Mesothelial cell of epicardium (in vitro differentiated cells): ENCODE results near the gene SART1. TPM values are rescaled to one million over a fixed set of nuclear protein-coding genes. Genes with fewer than 3 reads are reported as not detected.

Source experiments
- DNase-seq, 2 experiments: peaks; one replicate each; pipeline ENCODE4 v3.0.0; 2021; ENCODE audit warnings: low spot score in 2 of 2; ENCODE audit not compliant: unreplicated experiment in 2 of 2
- H3K27ac Mint-ChIP-seq: 2 replicates; pipeline ENCODE4 v1.8.0; 2021; ENCODE audit warnings: mixed read lengths
- H3K27me3 Mint-ChIP-seq: 2 replicates; pipeline ENCODE4 v1.8.0; 2021; ENCODE audit warnings: low read depth, mixed read lengths
- H3K36me3 Mint-ChIP-seq: 2 replicates; pipeline ENCODE4 v1.8.0; 2021; ENCODE audit warnings: mixed read lengths
- H3K4me1 Mint-ChIP-seq: 2 replicates; pipeline ENCODE4 v1.8.0; 2021; ENCODE audit warnings: mixed read lengths
- H3K4me3 Mint-ChIP-seq: 2 replicates; pipeline ENCODE4 v1.8.0; 2021; ENCODE audit warnings: mild to moderate bottlenecking, moderate library complexity, mixed read lengths
- H3K9me3 Mint-ChIP-seq: 2 replicates; pipeline ENCODE4 v1.8.0; 2021; ENCODE audit warnings: mixed read lengths
- CTCF ChIP-seq: fragments of 200-600 bp; sonication (generic); IDR thresholded peaks from one replicate; pipeline ENCODE4 v1.5.0; 2021; ENCODE audit warnings: antibody characterized with exemption; ENCODE audit not compliant: unreplicated experiment
- total RNA-seq: library from RNA; stranded (reverse); gene quantifications from 3 replicates; pipeline ENCODE4 v1.2.1, GENCODE V29; 2021

The SART1 gene
- total RNA-seq, 1 donor from 2014 or later, result 54.4 TPM

GRCh38 chr11:66001942-66002647 is 40.6 kb downstream of the SART1 start, which contains the start of the genes BANF1 and EIF1AD:
BANF1 (plus strand) TSS chr11:66002503; CDS start chr11:66003251, 748 bp downstream.
EIF1AD (minus strand) TSS chr11:66002157; CDS start chr11:66000389, 1,768 bp downstream.
- peak; percentile 72 to 90 for DNase-seq
- Mint-ChIP-seq H3K27ac (peak within 1 kb of the TSS; percentile 100), H3K4me3 (peak within 1 kb of the TSS; percentile 97), H3K27me3 (no peaks in the 10 kb centered on the region), H3K4me1 (peaks cover 23% of the 10 kb centered on the region), H3K9me3 (no peaks in the 10 kb centered on the region), H3K36me3 (peaks cover 17% of the 10 kb centered on the region)
- no peak for TF ChIP-seq CTCF

- H3K4me3 Mint-ChIP-seq, result peak overlapping the region; percentile 97
- no peak for TF ChIP-seq CTCF
- H3K9me3 Mint-ChIP-seq, result no peaks in the 10 kb centered on the region
- H3K36me3 Mint-ChIP-seq, result peaks cover 11% of the 10 kb centered on the region
- peak overlapping the region; percentile 100 for H3K27ac Mint-ChIP-seq
- no peak for DNase-seq
- H3K27me3 Mint-ChIP-seq, result no peaks in the 10 kb centered on the region
- peaks cover 23% of the 10 kb centered on the region for H3K4me1 Mint-ChIP-seq
These were observed 41.2 kb downstream of the SART1 start for GRCh38 chr11:66002648-66003225.

GRCh38 chr11:66003291-66003690 is 41.8 kb downstream of the SART1 start:
- TF ChIP-seq CTCF, result no peak
- no peaks in the 10 kb centered on the region for H3K27me3 Mint-ChIP-seq
- peak overlapping the region; percentile 90 for H3K27ac Mint-ChIP-seq
- no peak for DNase-seq
- H3K4me1 Mint-ChIP-seq, result peaks cover 23% of the 10 kb centered on the region
- no peaks in the 10 kb centered on the region for H3K9me3 Mint-ChIP-seq
- peak overlapping the region; percentile 97 for H3K4me3 Mint-ChIP-seq
- peaks cover 8% of the 10 kb centered on the region for H3K36me3 Mint-ChIP-seq

- Mint-ChIP-seq H3K4me3 (peak overlapping the region; percentile 40), H3K27me3 (no peaks in the 10 kb centered on the region), H3K36me3 (peaks cover 2% of the 10 kb centered on the region), H3K4me1 (peaks cover 23% of the 10 kb centered on the region), H3K9me3 (no peaks in the 10 kb centered on the region), H3K27ac (no peak overlapping the region)
- TF ChIP-seq CTCF, result no peak
- DNase-seq, result no peak
These were observed 42.7 kb downstream of the SART1 start for GRCh38 chr11:66004186-66004585.

GRCh38 chr11:66006134-66006890 is 44.8 kb downstream of the SART1 start:
- no peak for TF ChIP-seq CTCF
- no peaks in the 10 kb centered on the region for H3K36me3 Mint-ChIP-seq
- H3K27ac Mint-ChIP-seq, result no peak overlapping the region
- H3K4me1 Mint-ChIP-seq, result peaks cover 15% of the 10 kb centered on the region
- H3K9me3 Mint-ChIP-seq, result no peaks in the 10 kb centered on the region
- DNase-seq, result no peak
- no peak overlapping the region for H3K4me3 Mint-ChIP-seq
- no peaks in the 10 kb centered on the region for H3K27me3 Mint-ChIP-seq
